ENCODE measurements around the gene TMEM100.
A peak's percentile ranks its signal among the peaks of the same experiment; 100 is the strongest.

TMEM100 gene

GRCh38 chr17:55722742-55723487, at the start of gene TMEM100:
Gene TMEM100, minus strand, starts transcription at chr17:55722864. Its CDS starts 1,794 bp downstream, at chr17:55721070.
- no peak for DNase-seq

GRCh38 chr17:55772086-55772485, 49.4 kb upstream of the TMEM100 start:
- no peak for DNase-seq

GRCh38 chr17:55770196-55770870, 47.7 kb upstream of the TMEM100 start:
- no peak for DNase-seq

GRCh38 chr17:55769625-55770000, 46.9 kb upstream of the TMEM100 start:
- no peak for DNase-seq

GRCh38 chr17:55768936-55769624, 46.4 kb upstream of the TMEM100 start:
- no peak for DNase-seq

GRCh38 chr17:55765472-55765871, 42.8 kb upstream of the TMEM100 start:
- DNase-seq: no peak

- no peak for DNase-seq
These were observed 41.9 kb upstream of the TMEM100 start for GRCh38 chr17:55764610-55765009.

GRCh38 chr17:55763856-55764255, 41.2 kb upstream of the TMEM100 start:
- no peak for DNase-seq

GRCh38 chr17:55762086-55762858, 39.6 kb upstream of the TMEM100 start:
- DNase-seq: no peak

- no peak for DNase-seq
These were observed 38.1 kb upstream of the TMEM100 start for GRCh38 chr17:55760643-55761355.

- DNase-seq: no peak
These were observed 35.5 kb upstream of the TMEM100 start for GRCh38 chr17:55758171-55758570.

GRCh38 chr17:55757659-55758058, 35.0 kb upstream of the TMEM100 start:
- DNase-seq: no peak

- DNase-seq: no peak
These were observed 34.0 kb upstream of the TMEM100 start for GRCh38 chr17:55756689-55757088.

GRCh38 chr17:55751720-55752250, 29.1 kb upstream of the TMEM100 start:
- no peak for DNase-seq

- peak; percentile 73 for DNase-seq
These were observed 28.3 kb upstream of the TMEM100 start, which contains the start of gene PCTP for GRCh38 chr17:55750750-55751657. Gene PCTP, plus strand, starts transcription at chr17:55751051. Its CDS starts 53 bp downstream, at chr17:55751104.

- DNase-seq: no peak
These were observed 27.3 kb upstream of the TMEM100 start for GRCh38 chr17:55749985-55750384.

- DNase-seq: no peak
These were observed 26.2 kb upstream of the TMEM100 start for GRCh38 chr17:55748841-55749240.

- no peak for DNase-seq
These were observed 24.5 kb upstream of the TMEM100 start for GRCh38 chr17:55747209-55747608.

- DNase-seq: no peak
These were observed 23.8 kb upstream of the TMEM100 start for GRCh38 chr17:55746466-55746865.

GRCh38 chr17:55745258-55745657, 22.6 kb upstream of the TMEM100 start:
- DNase-seq: no peak

- no peak for DNase-seq
These were observed 20.5 kb upstream of the TMEM100 start for GRCh38 chr17:55743103-55743679.
